ENCODE results near the gene COL3A1.

Gene COL3A1

GRCh38 chr2:189047171-189047888 is 73.2 kb downstream of the COL3A1 start:
- TF ChIP-seq, protein P1, sequence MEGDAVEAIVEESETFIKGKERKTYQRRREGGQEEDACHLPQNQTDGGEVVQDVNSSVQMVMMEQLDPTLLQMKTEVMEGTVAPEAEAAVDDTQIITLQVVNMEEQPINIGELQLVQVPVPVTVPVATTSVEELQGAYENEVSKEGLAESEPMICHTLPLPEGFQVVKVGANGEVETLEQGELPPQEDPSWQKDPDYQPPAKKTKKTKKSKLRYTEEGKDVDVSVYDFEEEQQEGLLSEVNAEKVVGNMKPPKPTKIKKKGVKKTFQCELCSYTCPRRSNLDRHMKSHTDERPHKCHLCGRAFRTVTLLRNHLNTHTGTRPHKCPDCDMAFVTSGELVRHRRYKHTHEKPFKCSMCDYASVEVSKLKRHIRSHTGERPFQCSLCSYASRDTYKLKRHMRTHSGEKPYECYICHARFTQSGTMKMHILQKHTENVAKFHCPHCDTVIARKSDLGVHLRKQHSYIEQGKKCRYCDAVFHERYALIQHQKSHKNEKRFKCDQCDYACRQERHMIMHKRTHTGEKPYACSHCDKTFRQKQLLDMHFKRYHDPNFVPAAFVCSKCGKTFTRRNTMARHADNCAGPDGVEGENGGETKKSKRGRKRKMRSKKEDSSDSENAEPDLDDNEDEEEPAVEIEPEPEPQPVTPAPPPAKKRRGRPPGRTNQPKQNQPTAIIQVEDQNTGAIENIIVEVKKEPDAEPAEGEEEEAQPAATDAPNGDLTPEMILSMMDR (IDR thresholded peaks at IDR 0.05; ENCODE audit: insufficient read depth, low read depth, low read length, missing control alignments) = no peak
- no peak for DNase-seq (ENCODE audit: low read depth)
- no peak overlapping the region for H3K4me3 ChIP-seq (ENCODE audit: low read depth, low read length)

DNA sequence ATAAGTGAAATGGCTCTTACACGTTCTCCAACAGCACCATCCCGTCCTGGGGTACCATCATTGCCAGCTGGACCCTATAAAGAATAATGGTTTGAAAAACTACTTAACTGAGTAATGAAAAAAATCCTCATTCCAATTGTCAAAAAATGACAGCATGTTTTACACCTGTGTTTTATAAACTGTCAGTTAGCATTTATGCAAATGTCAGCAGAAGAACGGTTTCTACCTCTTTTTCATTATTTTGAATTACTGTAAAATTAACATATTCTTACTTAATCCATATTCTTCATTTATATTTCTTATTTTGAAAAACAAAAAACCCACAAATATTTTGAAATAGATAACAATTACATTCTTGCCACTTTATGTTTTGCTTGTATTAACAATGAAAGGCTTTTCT is 74.0 kb downstream of the COL3A1 start:
- TF ChIP-seq, protein P1 (IDR thresholded peaks at IDR 0.05; ENCODE audit: insufficient read depth, low read depth, low read length, missing control alignments) = no peak
- DNase-seq (ENCODE audit: low read depth) = no peak
- H3K4me3 ChIP-seq (ENCODE audit: low read depth, low read length) = no peak overlapping the region

DNA sequence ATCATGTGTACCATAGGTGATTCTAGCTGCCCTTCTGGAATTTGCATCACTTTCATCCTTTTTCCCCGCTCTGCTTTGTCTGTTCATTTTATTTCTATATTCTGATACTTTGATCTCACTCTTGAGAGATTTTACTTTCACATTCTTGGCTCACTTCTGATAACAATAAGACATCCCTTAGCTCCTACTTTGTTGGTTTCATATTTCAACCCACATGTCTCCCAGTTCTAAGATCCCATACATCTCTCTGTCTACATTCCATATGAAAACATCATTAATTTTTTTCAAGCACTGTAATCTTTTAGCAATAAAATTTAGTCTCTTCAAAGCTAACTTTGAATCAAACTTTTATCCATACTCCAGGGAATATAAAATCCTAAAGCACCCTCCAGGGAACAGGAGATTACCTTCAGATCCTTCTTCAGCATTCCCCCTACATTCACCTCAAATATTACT is 75.6 kb downstream of the COL3A1 start:
- no peak for DNase-seq (ENCODE audit: low read depth)
- H3K4me3 ChIP-seq (ENCODE audit: low read depth, low read length) = no peak overlapping the region
- TF ChIP-seq, protein P1 (IDR thresholded peaks at IDR 0.05; ENCODE audit: insufficient read depth, low read depth, low read length, missing control alignments) = no peak

DNA sequence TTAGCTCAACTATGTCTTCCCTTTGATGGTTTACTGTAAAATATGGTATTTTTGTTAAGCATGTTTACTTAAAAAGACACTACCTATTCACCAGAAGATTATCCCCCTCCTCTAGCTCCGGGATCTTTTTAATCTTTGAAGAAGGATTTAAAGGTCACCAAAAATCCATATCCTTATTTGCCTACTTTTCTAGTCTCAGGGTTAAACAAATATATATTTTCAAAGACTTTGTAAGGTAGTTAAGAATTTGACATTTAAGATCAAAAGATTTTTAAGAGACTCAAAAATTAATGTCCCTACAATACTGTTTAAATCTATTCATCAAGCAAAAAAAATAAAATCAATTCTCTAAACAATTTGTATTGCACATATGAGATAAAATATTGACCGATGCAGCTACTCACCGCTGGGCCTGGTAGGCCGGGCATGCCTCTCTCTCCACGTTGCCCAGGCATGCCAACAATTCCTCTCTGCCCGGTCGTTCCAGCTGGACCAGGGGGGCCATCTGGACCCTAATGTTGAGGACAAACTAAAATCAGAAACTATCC is 76.1 kb downstream of the COL3A1 start:
- DNase-seq (ENCODE audit: low read depth) = no peak
- no peak overlapping the region for H3K4me3 ChIP-seq (ENCODE audit: low read depth, low read length)
- TF ChIP-seq, protein P1 (IDR thresholded peaks at IDR 0.05; ENCODE audit: insufficient read depth, low read depth, low read length, missing control alignments) = no peak

GRCh38 chr2:189056200-189057106 is 82.3 kb downstream of the COL3A1 start:
- TF ChIP-seq, protein P1 (IDR thresholded peaks at IDR 0.05; ENCODE audit: insufficient read depth, low read depth, low read length, missing control alignments) = no peak
- H3K4me3 ChIP-seq (ENCODE audit: low read depth, low read length) = no peak overlapping the region
- no peak for DNase-seq (ENCODE audit: low read depth)

DNA sequence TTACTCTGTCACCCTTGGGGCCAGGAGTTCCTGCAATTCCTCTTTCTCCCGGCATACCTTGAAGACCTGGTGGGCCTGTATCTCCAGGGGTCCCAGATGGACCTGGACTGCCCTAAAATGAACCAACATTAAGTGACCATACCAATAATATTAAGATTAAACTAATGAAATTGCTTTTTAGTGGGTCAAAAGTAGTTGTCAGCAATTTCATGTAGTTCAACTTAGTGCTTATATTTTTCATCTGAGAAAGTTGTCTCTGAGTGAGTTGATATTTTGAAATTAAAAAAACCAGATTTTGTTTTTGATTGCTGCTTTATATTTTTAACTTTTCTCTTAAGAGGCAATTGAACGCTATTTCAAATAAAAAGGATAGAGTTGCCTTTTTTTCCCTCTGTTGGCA is 83.1 kb downstream of the COL3A1 start:
- TF ChIP-seq, protein P1 (IDR thresholded peaks at IDR 0.05; ENCODE audit: insufficient read depth, low read depth, low read length, missing control alignments) = no peak
- DNase-seq (ENCODE audit: low read depth) = no peak
- no peak overlapping the region for H3K4me3 ChIP-seq (ENCODE audit: low read depth, low read length)

Measured in GM12865 (cell line).